ENCODE data around the gene GLYR1.

Gene GLYR1

GRCh38 chr16:4850211-4850610, 3.1 kb upstream of the GLYR1 start:
- DNase-seq (ENCODE audit: low read depth in 2 of 2), result no peak

- DNase-seq (ENCODE audit: low read depth in 2 of 2), result peak in 1 of 2 donors; percentile 3
Measured at GRCh38 chr16:4847774-4848587, 893 bp upstream of the GLYR1 start.

GRCh38 chr16:4846503-4846900, 586 bp downstream of the GLYR1 start:
- DNase-seq (ENCODE audit: low read depth in 2 of 2), result no peak

GRCh38 chr16:4840984-4841383, 6.1 kb downstream of the GLYR1 start:
- DNase-seq (ENCODE audit: low read depth in 2 of 2), result no peak

GRCh38 chr16:4839942-4840341, 7.1 kb downstream of the GLYR1 start:
- no peak for DNase-seq (ENCODE audit: low read depth in 2 of 2)

GRCh38 chr16:4837733-4838501, 9.2 kb downstream of the GLYR1 start:
- DNase-seq (ENCODE audit: low read depth in 2 of 2), result no peak

- DNase-seq (ENCODE audit: low read depth in 2 of 2), result no peak
Measured at GRCh38 chr16:4836727-4837126, 10.4 kb downstream of the GLYR1 start.

GRCh38 chr16:4833584-4833983, 13.5 kb downstream of the GLYR1 start:
- no peak for DNase-seq (ENCODE audit: low read depth in 2 of 2)

- DNase-seq (ENCODE audit: low read depth in 2 of 2), result no peak
Measured at GRCh38 chr16:4832698-4833343, 14.3 kb downstream of the GLYR1 start.

- DNase-seq (ENCODE audit: low read depth in 2 of 2), result no peak
Measured at GRCh38 chr16:4831616-4832015, 15.5 kb downstream of the GLYR1 start.

- DNase-seq (ENCODE audit: low read depth in 2 of 2), result no peak
Measured at GRCh38 chr16:4830408-4830807, 16.7 kb downstream of the GLYR1 start.

- no peak for DNase-seq (ENCODE audit: low read depth in 2 of 2)
Measured at GRCh38 chr16:4828567-4829321, 18.3 kb downstream of the GLYR1 start.

GRCh38 chr16:4826980-4827379, 20.1 kb downstream of the GLYR1 start:
- DNase-seq (ENCODE audit: low read depth in 2 of 2), result no peak

- no peak for DNase-seq (ENCODE audit: low read depth in 2 of 2)
Measured at GRCh38 chr16:4826526-4826925, 20.6 kb downstream of the GLYR1 start.

GRCh38 chr16:4825196-4825595, 21.9 kb downstream of the GLYR1 start:
- no peak for DNase-seq (ENCODE audit: low read depth in 2 of 2)

- DNase-seq (ENCODE audit: low read depth in 2 of 2), result no peak
Measured at GRCh38 chr16:4820652-4821051, 26.4 kb downstream of the GLYR1 start.

- DNase-seq (ENCODE audit: low read depth in 2 of 2), result no peak
Measured at GRCh38 chr16:4814542-4815173, 32.4 kb downstream of the GLYR1 start.

GRCh38 chr16:4814046-4814445, 33.0 kb downstream of the GLYR1 start:
- DNase-seq (ENCODE audit: low read depth in 2 of 2), result no peak

- DNase-seq (ENCODE audit: low read depth in 2 of 2), result no peak
Measured at GRCh38 chr16:4813251-4814003, 33.7 kb downstream of the GLYR1 start.

- no peak for DNase-seq (ENCODE audit: low read depth in 2 of 2)
Measured at GRCh38 chr16:4811773-4812172, 35.3 kb downstream of the GLYR1 start.

GRCh38 chr16:4811242-4811641, 35.8 kb downstream of the GLYR1 start:
- no peak for DNase-seq (ENCODE audit: low read depth in 2 of 2)

Measured in activated CD4-positive, alpha-beta T cell treated with anti-CD3 and anti-CD28 coated beads for 24 hours (primary cell).